Ovary (tissue), 9 donors: ENCODE data around the gene ROGDI. TPM values are rescaled to one million over a fixed set of nuclear protein-coding genes. Genes with fewer than 3 reads are reported as not detected.

Source experiments
- DNase-seq, 5 donors: peaks; one replicate each; pipeline ENCODE4 v3.0.0-alpha.2; 2019 to 2020
- H3K27ac ChIP-seq, 2 donors: fragments of 200-600 bp; one replicate each; pipeline versions ENCODE4 v1.5.1 to v1.8.0; 2019 to 2022
- H3K27me3 ChIP-seq: fragments of 200-600 bp; one replicate; pipeline ENCODE4 v1.8.0; 2022
- H3K36me3 ChIP-seq: fragments of 200-600 bp; sonication (generic); one replicate; pipeline ENCODE4 v1.5.1; 2019
- H3K4me1 ChIP-seq: one replicate; pipeline ENCODE4 v1.8.1; 2013; ENCODE audit warnings: mild to moderate bottlenecking, moderate library complexity; ENCODE audit not compliant: insufficient read depth
- H3K4me3 ChIP-seq: fragments of 200-600 bp; sonication (generic); one replicate; pipeline ENCODE4 v1.5.1; 2017
- H3K9me3 ChIP-seq, 2 donors: fragments of 200-600 bp in 1 of 2; sonication (generic) in 1 of 2; one replicate each; pipeline versions ENCODE4 v1.5.1 to v1.8.1; 2013 to 2019; ENCODE audit warnings: mild to moderate bottlenecking in 1 of 2, moderate library complexity in 1 of 2
- CTCF ChIP-seq, 3 donors: fragments of 450-650 bp in 2 of 3; fragments of 200-600 bp in 1 of 3; IDR thresholded peaks; one replicate each; pipeline versions ENCODE4 v1.5.1 to v1.8.0; 2016 to 2022; ENCODE audit warnings: antibody characterized with exemption in 3 of 3, mild to moderate bottlenecking in 1 of 3
- EP300 ChIP-seq: sonication (generic); formaldehyde crosslinking; IDR thresholded peaks from one replicate; pipeline ENCODE4 v1.6.1; 2017; ENCODE audit warnings: antibody characterized with exemption
- POLR2A ChIP-seq: fragments of 450-650 bp; IDR thresholded peaks from one replicate; pipeline ENCODE4 v1.6.1; 2017; ENCODE audit warnings: antibody characterized with exemption, mild to moderate bottlenecking, moderate library complexity
- WGBS, 3 donors: extraction: QIAGEN DNeasy Blood & Tissue Kit in 1 of 3; methylation state at CpG; one replicate each; pipeline versions ENCODE4 v1.1.5 to v1.1.7; 2013 to 2017; 5-methylcytosine and 5-hydroxymethylcytosine counted together
- intact Hi-C, 4 donors: fragments of 100-400 bp; cut with DNase I; formaldehyde crosslinking; loops; one replicate each; pipeline versions ENCODE4 v1.11.0 to v1.15.1; 2022 to 2023
- polyA plus RNA-seq, 2 donors: library from polyadenylated mRNA; stranded (reverse); fragments of 200-250 nt in 1 of 2; fragments of 350-450 nt in 1 of 2; fragmentation: Illumina TruSeq in 1 of 2; extraction: RNeasy Lipid Tissue Mini Kit (QIAGEN cat#74804) in 1 of 2; gene quantifications; one replicate each; pipeline ENCODE4 v1.2.3, GENCODE V29; 2013 to 2014
- total RNA-seq, 7 donors: library from RNA; depleted of rRNA in 2 of 7; stranded (reverse); fragments of >200 nt in 2 of 7; fragmentation: NEBNext Ultra II Directional in 3 of 7; extraction: Animal tissue kit (Norgen Biotek cat#: 25700) in 3 of 7; gene quantifications; one replicate each; pipeline versions ENCODE4 v1.1.0 to v1.2.4, GENCODE V29; 2016 to 2023
- donor health status: DM: no; HTN: no; CAD: no; lungs with moderate emphysema.
- donor health status: DM: no; HTN: no; CAD: no.
- donor health status: Bipolar disorder and iron deficiency.
- donor health status: DM: yes; HTN: yes; CAD: no.
- donor health status: DM: no; HTN: no; CAD: no.
- donor health status: DM: yes; HTN: yes; CAD: no.

ROGDI gene
- total and polyA plus RNA-seq, 9 donors: 6.0 to 31.9 (median 22.3) TPM

GRCh38 chr16:4795181-4795827 is 7.1 kb downstream of the ROGDI start, which contains the start of gene SMIM22:
SMIM22 (plus strand) TSS chr16:4795369; CDS start chr16:4795735, 366 bp downstream.
- DNase-seq: no peak
- Histone ChIP-seq H3K4me1 (no peaks in the 10 kb centered on the region), H3K36me3 (no peaks in the 10 kb centered on the region), H3K4me3 (no peak within 1 kb of the TSS), H3K27me3 (no peaks in the 10 kb centered on the region), H3K9me3 (no peaks in the 10 kb centered on the region), H3K27ac (no peak within 1 kb of the TSS)
- no peak for TF ChIP-seq EP300
- no peak for TF ChIP-seq CTCF (IDR thresholded peaks at IDR 0.05)
- no peak for TF ChIP-seq POLR2A
- 62 to 69% (median 64%) methylated on average over 14 of the region's 14 CpGs for WGBS, 3 donors
- intact Hi-C loops: no loop called here

GRCh38 chr16:4792951-4793513 is 9.4 kb downstream of the ROGDI start:
- TF ChIP-seq POLR2A (no peak), EP300 (no peak), CTCF (IDR thresholded peaks at IDR 0.05) (no peak)
- H3K27ac ChIP-seq: no peak overlapping the region
- intact Hi-C loops: no loop called here
- WGBS, 3 donors: 55 to 65% (median 59%) methylated on average over 13 of the region's 13 CpGs
- no peak overlapping the region for H3K4me3 ChIP-seq
- DNase-seq: no peak
- no peaks in the 10 kb centered on the region for H3K27me3 ChIP-seq
- H3K9me3 ChIP-seq: no peaks in the 10 kb centered on the region
- no peaks in the 10 kb centered on the region for H3K36me3 ChIP-seq
- no peaks in the 10 kb centered on the region for H3K4me1 ChIP-seq

GRCh38 chr16:4790871-4791270 is 11.6 kb downstream of the ROGDI start:
- intact Hi-C loops: no loop called here
- no peak for DNase-seq
- no peaks in the 10 kb centered on the region for H3K4me1 ChIP-seq
- H3K9me3 ChIP-seq: no peaks in the 10 kb centered on the region
- H3K27me3 ChIP-seq: no peaks in the 10 kb centered on the region
- no peak overlapping the region for H3K27ac ChIP-seq
- 72 to 80% (median 77%) methylated on average over 10 of the region's 10 CpGs for WGBS, 3 donors
- H3K36me3 ChIP-seq: no peaks in the 10 kb centered on the region
- no peak for TF ChIP-seq CTCF (IDR thresholded peaks at IDR 0.05)
- no peak for TF ChIP-seq POLR2A
- TF ChIP-seq EP300: no peak
- no peak overlapping the region for H3K4me3 ChIP-seq

- intact Hi-C loops: no loop called here
- TF ChIP-seq CTCF (IDR thresholded peaks at IDR 0.05): no peak
- TF ChIP-seq EP300: no peak
- TF ChIP-seq POLR2A: no peak
- H3K4me3 ChIP-seq: no peak overlapping the region
- H3K4me1 ChIP-seq: no peaks in the 10 kb centered on the region
- no peak for DNase-seq
- H3K27ac ChIP-seq: no peak overlapping the region
- H3K36me3 ChIP-seq: no peaks in the 10 kb centered on the region
- no peaks in the 10 kb centered on the region for H3K27me3 ChIP-seq
- no peaks in the 10 kb centered on the region for H3K9me3 ChIP-seq
- WGBS, 3 donors: 81 to 88% (median 87%) methylated on average over 10 of the region's 10 CpGs
Observed at GRCh38 chr16:4790261-4790660, 12.2 kb downstream of the ROGDI start.
